Left ventricle myocardium inferior (tissue), 1 donor: ENCODE measurements around the gene DMXL2. TPM values are rescaled to one million over a fixed set of nuclear protein-coding genes. Genes with fewer than 3 reads are reported as not detected.
"Not testable (repeated sequence)": the region's sequence is repeated elsewhere in the genome, so short reads cannot be mapped to it uniquely, and the experiment has no call there.

Experiments used
- DNase-seq: peaks from one replicate; pipeline ENCODE4 v3.0.0-alpha.2; 2020
- H3K27ac ChIP-seq: fragments of 200-600 bp; replicated peaks from 2 replicates; pipeline ENCODE4 v1.8.0; 2021
- H3K27me3 ChIP-seq: fragments of 200-600 bp; 2 replicates; pipeline ENCODE4 v1.8.0; 2021; ENCODE audit warnings: low read depth
- H3K36me3 ChIP-seq: fragments of 200-600 bp; 2 replicates; pipeline ENCODE4 v1.8.0; 2021
- H3K4me1 ChIP-seq: fragments of 200-600 bp; 2 replicates; pipeline ENCODE4 v1.8.0; 2021
- H3K4me3 ChIP-seq: fragments of 200-600 bp; 2 replicates; pipeline ENCODE4 v1.8.0; 2021; ENCODE audit warnings: mild to moderate bottlenecking, moderate library complexity
- H3K9me3 ChIP-seq: fragments of 200-600 bp; replicated peaks from 2 replicates; pipeline ENCODE4 v1.8.0; 2021
- CTCF ChIP-seq: fragments of 200-600 bp; IDR thresholded peaks from 2 replicates; pipeline ENCODE4 v1.8.0; 2021; ENCODE audit warnings: antibody characterized with exemption, mild to moderate bottlenecking, borderline replicate concordance
- intact Hi-C: fragments of 100-400 bp; cut with micrococcal nuclease; formaldehyde crosslinking; loops from one replicate; pipeline ENCODE4 v1.11.0; 2022
- total RNA-seq: library from RNA; stranded (reverse); fragmentation: NEBNext Ultra II Directional; extraction: Animal tissue kit (Norgen Biotek cat#: 25700); gene quantifications from one replicate; pipeline ENCODE4 v1.2.1, GENCODE V29; 2021
- donor health status: DM: no; HTN: yes; CAD: no; lungs with severe emphysema.

DMXL2 gene
- total RNA-seq, 1 donor from 2014 or later = 7.4 TPM

GRCh38 chr15:51579012-51579411, 43.6 kb downstream of the DMXL2 start:
- H3K27me3 ChIP-seq = no peaks in the 10 kb centered on the region
- no peak overlapping the region for H3K4me3 ChIP-seq
- intact Hi-C loops = no loop called here
- H3K4me1 ChIP-seq = peaks cover 3% of the 10 kb centered on the region
- H3K36me3 ChIP-seq = no peaks in the 10 kb centered on the region
- no peak overlapping the region for H3K27ac ChIP-seq
- no peak for TF ChIP-seq CTCF
- H3K9me3 ChIP-seq = peaks cover 17% of the 10 kb centered on the region
- no peak for DNase-seq

- no peak for TF ChIP-seq CTCF
- Histone ChIP-seq H3K4me1 (peaks cover 3% of the 10 kb centered on the region), H3K27ac (peak overlapping the region; percentile 28)
These were observed 44.8 kb downstream of the DMXL2 start for GRCh38 chr15:51577636-51578304.

GRCh38 chr15:51576911-51577500, 45.6 kb downstream of the DMXL2 start:
- H3K36me3 ChIP-seq = no peaks in the 10 kb centered on the region
- intact Hi-C loops = no loop called here
- no peak for TF ChIP-seq CTCF
- H3K9me3 ChIP-seq = peaks cover 8% of the 10 kb centered on the region
- peaks cover 3% of the 10 kb centered on the region for H3K4me1 ChIP-seq
- H3K4me3 ChIP-seq = no peak overlapping the region
- no peak for DNase-seq
- H3K27me3 ChIP-seq = no peaks in the 10 kb centered on the region
- H3K27ac ChIP-seq = peak overlapping the region; percentile 28

More at GRCh38 chr15:51577636-51578304, 44.8 kb downstream of the DMXL2 start:
- Histone ChIP-seq H3K36me3 (no peaks in the 10 kb centered on the region), H3K4me3 (no peak overlapping the region), H3K27me3 (no peaks in the 10 kb centered on the region), H3K9me3 (peaks cover 16% of the 10 kb centered on the region)
- no peak for DNase-seq
- intact Hi-C loops = no loop called here

- TF ChIP-seq CTCF = no peak
- no peaks in the 10 kb centered on the region for H3K27me3 ChIP-seq
- intact Hi-C loops = no loop called here
- H3K9me3 ChIP-seq = peaks cover 3% of the 10 kb centered on the region
- H3K36me3 ChIP-seq = no peaks in the 10 kb centered on the region
- no peak overlapping the region for H3K4me3 ChIP-seq
- peaks cover 3% of the 10 kb centered on the region for H3K4me1 ChIP-seq
- peak overlapping the region; percentile 28 for H3K27ac ChIP-seq
- no peak for DNase-seq
These were observed 46.2 kb downstream of the DMXL2 start for GRCh38 chr15:51576286-51576850.

- H3K4me3 ChIP-seq = no peak overlapping the region
- no peak overlapping the region for H3K27ac ChIP-seq
- peaks cover 7% of the 10 kb centered on the region for H3K9me3 ChIP-seq
- DNase-seq = no peak
- no peaks in the 10 kb centered on the region for H3K36me3 ChIP-seq
- peaks cover 3% of the 10 kb centered on the region for H3K4me1 ChIP-seq
- TF ChIP-seq CTCF = no peak
- no peaks in the 10 kb centered on the region for H3K27me3 ChIP-seq
- intact Hi-C loops = no loop called here
These were observed 46.8 kb downstream of the DMXL2 start for GRCh38 chr15:51575775-51576174.

- intact Hi-C loops, H3K36me3 ChIP-seq, DNase-seq, H3K4me1 ChIP-seq, H3K27me3 ChIP-seq, H3K4me3 ChIP-seq, H3K27ac ChIP-seq: not testable (repeated sequence)
- peaks cover 11% of the 10 kb centered on the region for H3K9me3 ChIP-seq
These were observed 49.2 kb downstream of the DMXL2 start for GRCh38 chr15:51573352-51573751.

- peaks cover 11% of the 10 kb centered on the region for H3K9me3 ChIP-seq
- intact Hi-C loops, H3K4me3 ChIP-seq, DNase-seq, H3K4me1 ChIP-seq, H3K27me3 ChIP-seq, H3K27ac ChIP-seq, H3K36me3 ChIP-seq: not testable (repeated sequence)
These were observed 53.4 kb downstream of the DMXL2 start for GRCh38 chr15:51568939-51569784.
